Tibial nerve (tissue), 4 donors: ENCODE results near the gene MAML3. TPM values are rescaled to one million over a fixed set of nuclear protein-coding genes. Genes with fewer than 3 reads are reported as not detected.

Source experiments
- DNase-seq, 2 donors: peaks; one replicate each; pipeline ENCODE4 v3.0.0-alpha.2; 2019; ENCODE audit warnings: low spot score in 2 of 2
- H3K27ac ChIP-seq, 4 donors: fragments of 200-600 bp; sonication (generic) in 3 of 4; one replicate each; pipeline ENCODE4 v1.5.1; 2017 to 2019; ENCODE audit warnings: mild to moderate bottlenecking in 1 of 4
- H3K27me3 ChIP-seq, 2 donors: fragments of 200-600 bp; sonication (generic) in 1 of 2; one replicate each; pipeline versions ENCODE4 v1.5.1 to v1.6.0; 2017 to 2019
- H3K36me3 ChIP-seq, 3 donors: fragments of 200-600 bp; sonication (generic); one replicate each; pipeline ENCODE4 v1.5.1; 2018 to 2019
- H3K4me1 ChIP-seq, 4 donors: fragments of 200-600 bp; sonication (generic) in 3 of 4; one replicate each; pipeline ENCODE4 v1.5.1; 2017 to 2019
- H3K4me3 ChIP-seq, 4 donors: fragments of 200-600 bp; sonication (generic) in 3 of 4; one replicate each; pipeline ENCODE4 v1.5.1; 2017 to 2019; ENCODE audit warnings: mild to moderate bottlenecking in 1 of 4, moderate library complexity in 1 of 4
- H3K9me3 ChIP-seq, 4 donors: fragments of 200-600 bp; sonication (generic) in 3 of 4; one replicate each; pipeline ENCODE4 v1.5.1; 2017 to 2019
- EP300 ChIP-seq, 2 donors: sonication (generic); formaldehyde crosslinking; IDR thresholded peaks; one replicate each; pipeline ENCODE4 v1.6.1; 2017; ENCODE audit warnings: antibody characterized with exemption in 2 of 2, mild to moderate bottlenecking in 1 of 2
- POLR2A ChIP-seq, 2 donors: fragments of 450-650 bp; IDR thresholded peaks; one replicate each; pipeline ENCODE4 v1.6.1; 2017; ENCODE audit warnings: antibody characterized with exemption in 2 of 2, mild to moderate bottlenecking in 2 of 2, moderate library complexity in 2 of 2
- WGBS, 2 donors: methylation state at CpG; one replicate each; pipeline ENCODE4 v1.1.5; 2018; 5-methylcytosine and 5-hydroxymethylcytosine counted together
- total RNA-seq, 4 donors: library from RNA; depleted of rRNA; stranded (reverse); fragments of >200 nt; gene quantifications; one replicate each; pipeline ENCODE4 v1.1.0, GENCODE V29; 2016
- TF ChIP-seq, protein P1 (sequence below), 5 experiments: fragments of 200-600 bp in 3 of 5; fragments of 450-650 bp in 2 of 5; sonication (generic) in 3 of 5; IDR thresholded peaks; one replicate each; pipeline ENCODE4 v1.5.1; 2016 to 2019; ENCODE audit warnings: antibody characterized with exemption in 5 of 5, mild to moderate bottlenecking in 3 of 5, moderate library complexity in 2 of 5

Gene MAML3
- total RNA-seq, 4 donors from 2014 or later: 8.6 to 10.5 (median 9.4) TPM

DNA sequence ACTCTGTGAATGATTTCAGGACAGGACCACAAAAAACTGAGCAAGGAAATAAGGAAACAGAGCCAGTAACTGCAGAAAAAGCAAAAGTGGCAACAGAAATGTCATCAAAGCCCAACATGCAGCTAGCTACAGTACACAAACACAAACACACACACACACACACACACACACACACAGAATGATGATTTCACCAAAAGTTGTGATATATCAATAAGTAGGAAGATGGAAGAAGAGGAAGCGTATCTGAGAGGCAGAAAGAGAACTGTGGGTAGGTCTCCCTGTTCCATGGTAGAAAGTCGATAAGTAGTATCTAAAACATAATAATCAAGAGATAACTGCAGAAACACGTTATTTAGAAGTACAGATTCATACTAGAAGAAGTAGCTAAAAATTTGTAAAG lies 340.1 kb downstream of the MAML3 start:
- Histone ChIP-seq H3K4me1 (peaks cover 0 to 34% (median 11%) of the 10 kb centered on the region in 4 donors), H3K9me3 (peaks cover 0 to 11% (median 0%) of the 10 kb centered on the region in 4 donors), H3K4me3 (no peak overlapping the region), H3K27me3 (no peaks in the 10 kb centered on the region), H3K36me3 (peaks cover 0 to 7% (median 0%) of the 10 kb centered on the region in 3 donors), H3K27ac (peak overlapping the region in 1 of 4 donors; percentile 84)
- WGBS, 2 donors: 82 to 86% methylated on average over 3 of the region's 3 CpGs
- no peak for TF ChIP-seq EP300 (IDR thresholded peaks at IDR 0.05)
- TF ChIP-seq, protein P1, sequence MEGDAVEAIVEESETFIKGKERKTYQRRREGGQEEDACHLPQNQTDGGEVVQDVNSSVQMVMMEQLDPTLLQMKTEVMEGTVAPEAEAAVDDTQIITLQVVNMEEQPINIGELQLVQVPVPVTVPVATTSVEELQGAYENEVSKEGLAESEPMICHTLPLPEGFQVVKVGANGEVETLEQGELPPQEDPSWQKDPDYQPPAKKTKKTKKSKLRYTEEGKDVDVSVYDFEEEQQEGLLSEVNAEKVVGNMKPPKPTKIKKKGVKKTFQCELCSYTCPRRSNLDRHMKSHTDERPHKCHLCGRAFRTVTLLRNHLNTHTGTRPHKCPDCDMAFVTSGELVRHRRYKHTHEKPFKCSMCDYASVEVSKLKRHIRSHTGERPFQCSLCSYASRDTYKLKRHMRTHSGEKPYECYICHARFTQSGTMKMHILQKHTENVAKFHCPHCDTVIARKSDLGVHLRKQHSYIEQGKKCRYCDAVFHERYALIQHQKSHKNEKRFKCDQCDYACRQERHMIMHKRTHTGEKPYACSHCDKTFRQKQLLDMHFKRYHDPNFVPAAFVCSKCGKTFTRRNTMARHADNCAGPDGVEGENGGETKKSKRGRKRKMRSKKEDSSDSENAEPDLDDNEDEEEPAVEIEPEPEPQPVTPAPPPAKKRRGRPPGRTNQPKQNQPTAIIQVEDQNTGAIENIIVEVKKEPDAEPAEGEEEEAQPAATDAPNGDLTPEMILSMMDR (IDR thresholded peaks at IDR 0.05): no peak
- TF ChIP-seq POLR2A (IDR thresholded peaks at IDR 0.05): no peak
- no peak for DNase-seq

GRCh38 chr4:139810710-139811109 lies 343.3 kb downstream of the MAML3 start:
- H3K36me3 ChIP-seq: peaks cover 0 to 7% (median 0%) of the 10 kb centered on the region in 3 donors
- H3K4me3 ChIP-seq: no peak overlapping the region
- no peak overlapping the region for H3K27ac ChIP-seq
- 90 to 95% methylated on average over 1 of the region's 1 CpG for WGBS, 2 donors
- no peak for DNase-seq
- no peak for TF ChIP-seq EP300 (IDR thresholded peaks at IDR 0.05)
- TF ChIP-seq, protein P1 (IDR thresholded peaks at IDR 0.05): no peak
- no peak for TF ChIP-seq POLR2A (IDR thresholded peaks at IDR 0.05)
- peaks cover 0 to 11% (median 0%) of the 10 kb centered on the region in 4 donors for H3K9me3 ChIP-seq
- H3K4me1 ChIP-seq: peaks cover 0 to 32% (median 14%) of the 10 kb centered on the region in 4 donors
- H3K27me3 ChIP-seq: no peaks in the 10 kb centered on the region

- H3K36me3 ChIP-seq: peaks cover 0 to 7% (median 0%) of the 10 kb centered on the region in 3 donors
- peaks cover 0 to 11% (median 0%) of the 10 kb centered on the region in 4 donors for H3K9me3 ChIP-seq
- no peak overlapping the region for H3K4me3 ChIP-seq
- DNase-seq: no peak
- no peaks in the 10 kb centered on the region for H3K27me3 ChIP-seq
- peaks cover 0 to 22% (median 8%) of the 10 kb centered on the region in 4 donors for H3K4me1 ChIP-seq
- TF ChIP-seq, protein P1 (IDR thresholded peaks at IDR 0.05): no peak
- no peak for TF ChIP-seq EP300 (IDR thresholded peaks at IDR 0.05)
- TF ChIP-seq POLR2A (IDR thresholded peaks at IDR 0.05): no peak
- WGBS, 2 donors: 78% methylated on average over 3 of the region's 3 CpGs
- peak overlapping the region in 1 of 4 donors; percentile 22 for H3K27ac ChIP-seq
These were observed 344.2 kb downstream of the MAML3 start for GRCh38 chr4:139809757-139810140.

DNA sequence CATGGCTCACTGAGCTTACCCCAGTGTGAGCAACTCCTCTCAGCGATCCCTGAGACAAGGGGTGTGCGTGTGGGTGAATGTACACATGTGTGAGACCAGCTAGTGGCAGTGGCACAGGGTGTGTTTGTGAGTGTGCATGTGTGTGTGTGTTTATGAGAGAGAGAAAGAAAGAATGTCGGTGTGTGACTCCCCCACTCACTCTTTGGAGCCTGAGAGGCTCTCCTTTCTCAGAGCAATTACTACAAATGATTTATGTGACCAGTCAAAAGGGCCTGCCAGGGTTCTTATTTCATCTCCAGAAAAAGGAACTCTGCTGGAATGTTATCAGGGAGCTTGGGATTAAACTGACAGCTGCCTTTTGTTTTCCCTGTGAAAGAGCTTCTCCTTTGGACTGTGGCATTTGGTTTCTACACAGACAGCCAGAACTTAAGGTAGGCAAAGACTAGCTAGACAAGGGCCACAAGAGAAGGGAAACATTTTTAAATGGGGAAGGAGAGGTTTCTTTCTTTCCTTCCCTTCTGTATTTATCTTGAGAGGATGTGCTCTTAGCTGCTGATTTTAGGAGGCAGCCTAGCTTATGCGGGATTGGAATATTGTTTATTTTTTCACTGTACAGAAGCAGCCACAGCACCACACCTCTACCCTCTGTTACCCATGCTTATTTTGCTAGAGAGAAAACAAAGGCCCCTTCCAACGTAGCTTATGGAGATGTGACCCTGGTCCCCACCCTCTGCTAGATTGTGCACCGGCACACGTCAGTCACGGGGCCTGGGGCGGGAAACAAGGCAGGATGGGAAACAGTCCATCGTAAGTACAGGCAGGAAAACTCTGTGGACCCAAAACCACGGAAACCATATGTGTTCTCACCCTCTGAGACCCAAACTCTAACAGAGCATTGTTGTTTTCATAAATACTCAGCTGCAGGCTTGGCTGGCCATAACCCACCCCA lies 344.9 kb downstream of the MAML3 start:
- Histone ChIP-seq H3K4me3 (no peak overlapping the region), H3K4me1 (peaks cover 0 to 15% (median 5%) of the 10 kb centered on the region in 4 donors), H3K36me3 (peaks cover 0 to 7% (median 0%) of the 10 kb centered on the region in 3 donors), H3K9me3 (peaks cover 0 to 11% (median 0%) of the 10 kb centered on the region in 4 donors), H3K27me3 (no peaks in the 10 kb centered on the region), H3K27ac (peak overlapping the region in 3 of 4 donors; percentile 22 to 40 (median 39))
- no peak for DNase-seq
- WGBS, 2 donors: 28 to 39% methylated on average over 11 of the region's 11 CpGs
- no peak for TF ChIP-seq POLR2A (IDR thresholded peaks at IDR 0.05)
- no peak for TF ChIP-seq EP300 (IDR thresholded peaks at IDR 0.05)
- TF ChIP-seq, protein P1 (IDR thresholded peaks at IDR 0.05): no peak

DNA sequence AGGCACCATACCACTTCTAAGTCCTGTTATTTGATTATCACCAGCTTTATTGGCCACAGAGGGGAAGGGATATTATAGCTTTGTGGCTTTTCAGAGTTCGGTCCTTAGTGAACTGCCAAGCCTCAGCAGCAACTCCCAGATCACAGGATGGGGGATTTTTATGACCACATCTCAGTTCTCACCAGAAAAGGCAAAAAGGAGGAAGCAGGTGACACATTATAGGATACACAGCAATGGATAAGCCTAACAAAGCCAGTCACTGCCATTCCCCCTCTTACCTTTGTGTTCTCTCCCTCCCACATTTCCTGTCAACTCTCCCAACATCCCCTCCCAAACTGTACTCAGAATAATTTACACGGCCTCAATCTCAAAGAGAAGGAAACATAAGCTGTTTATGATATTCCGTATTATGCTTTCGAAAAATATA lies 345.6 kb downstream of the MAML3 start:
- Histone ChIP-seq H3K36me3 (peaks cover 0 to 7% (median 0%) of the 10 kb centered on the region in 3 donors), H3K9me3 (peaks cover 0 to 11% (median 0%) of the 10 kb centered on the region in 4 donors), H3K4me3 (no peak overlapping the region), H3K27me3 (no peaks in the 10 kb centered on the region), H3K27ac (peak overlapping the region in 2 of 4 donors; percentile 22 to 39), H3K4me1 (peaks cover 0 to 14% (median 4%) of the 10 kb centered on the region in 4 donors)
- no peak for TF ChIP-seq EP300 (IDR thresholded peaks at IDR 0.05)
- no peak for TF ChIP-seq POLR2A (IDR thresholded peaks at IDR 0.05)
- TF ChIP-seq, protein P1 (IDR thresholded peaks at IDR 0.05): no peak
- DNase-seq: no peak
- WGBS, 2 donors: 45 to 55% methylated on average over 4 of the region's 4 CpGs
